Neural cell (in vitro differentiated cells): Measurements from ENCODE around the gene SCGB2A2. TPM values are rescaled to one million over a fixed set of nuclear protein-coding genes. Genes with fewer than 3 reads are reported as not detected.

Experiments used
- H2AFZ ChIP-seq: fragments of 200-600, 300-800 bp; sonication (generic), shearing (Covaris generic); 2 replicates; pipeline ENCODE4 v1.6.0; 2014; ENCODE audit warnings: low read depth, mild to moderate bottlenecking, antibody characterized with exemption, low read length, moderate library complexity
- H3F3A ChIP-seq: fragments of 200-600 bp; shearing (Covaris generic); 2 replicates; pipeline ENCODE4 v1.6.1; 2016; ENCODE audit warnings: mild to moderate bottlenecking, moderate library complexity, mixed read lengths, antibody characterized with exemption, low read length; ENCODE audit not compliant: insufficient read depth, poor library complexity, severe bottlenecking
- H3K27ac ChIP-seq: fragments of 200-600, 300-800 bp; sonication (generic), shearing (Covaris generic); 2 replicates; pipeline ENCODE4 v1.5.1; 2014; ENCODE audit warnings: mild to moderate bottlenecking, low read length, moderate library complexity
- H3K27me3 ChIP-seq: fragments of 300-800, 200-600 bp; sonication (generic), shearing (Covaris generic); 2 replicates; pipeline ENCODE4 v1.6.0; 2014; ENCODE audit warnings: mild to moderate bottlenecking, low read depth, low read length, moderate library complexity; ENCODE audit not compliant: insufficient read depth
- H3K36me3 ChIP-seq: fragments of 300-800, 200-600 bp; sonication (generic), shearing (Covaris generic); 2 replicates; pipeline ENCODE4 v1.5.1; 2014; ENCODE audit warnings: mild to moderate bottlenecking, antibody characterized with exemption, low read length, moderate library complexity; ENCODE audit not compliant: insufficient read depth
- H3K4me2 ChIP-seq: fragments of 300-800, 200-600 bp; sonication (generic), shearing (Covaris generic); 2 replicates; pipeline ENCODE4 v1.6.0; 2014; ENCODE audit warnings: mild to moderate bottlenecking, low read length
- H3K4me3 ChIP-seq: fragments of 300-800, 200-600 bp; sonication (generic), shearing (Covaris generic); 2 replicates; pipeline ENCODE4 v1.5.1; 2014; ENCODE audit warnings: mild to moderate bottlenecking, low read length, moderate library complexity
- H3K79me2 ChIP-seq: fragments of 200-600 bp; shearing (Covaris generic); replicated peaks from 2 replicates; pipeline ENCODE4 v1.6.0; 2014; ENCODE audit warnings: mild to moderate bottlenecking, low read length, moderate library complexity; ENCODE audit not compliant: insufficient read depth
- H3K9ac ChIP-seq: fragments of 300-800, 200-600 bp; sonication (generic), shearing (Covaris generic); 2 replicates; pipeline ENCODE4 v1.6.1; 2016; ENCODE audit warnings: mild to moderate bottlenecking, low read length, mixed read lengths
- H3K9me2 ChIP-seq: fragments of 200-600 bp; shearing (Covaris generic); 2 replicates; pipeline ENCODE4 v1.6.1; 2016; ENCODE audit warnings: mild to moderate bottlenecking, low read length, mixed read lengths; ENCODE audit not compliant: insufficient read depth
- H3K9me3 ChIP-seq: fragments of 200-600, 300-800 bp; sonication (generic), shearing (Covaris generic); 2 replicates; pipeline ENCODE4 v1.6.1; 2016; ENCODE audit warnings: mild to moderate bottlenecking, mixed run types, low read length, moderate library complexity, mixed read lengths
- H4K20me1 ChIP-seq: fragments of 200-600 bp; shearing (Covaris generic); 2 replicates; pipeline ENCODE4 v1.6.1; 2016; ENCODE audit warnings: mild to moderate bottlenecking, mixed run types; ENCODE audit not compliant: insufficient read depth
- CTCF ChIP-seq: fragments of 450-650 bp; IDR thresholded peaks from 2 replicates; pipeline ENCODE4 v1.5.1; 2014; ENCODE audit warnings: antibody characterized with exemption, mild to moderate bottlenecking, moderate library complexity; ENCODE audit not compliant: poor library complexity, severe bottlenecking
- EP300 ChIP-seq: fragments of 450-650 bp; conservative IDR thresholded peaks from 2 replicates; pipeline ENCODE4 v1.6.1; 2014; ENCODE audit warnings: antibody characterized with exemption, mild to moderate bottlenecking, moderate library complexity; ENCODE audit not compliant: poor library complexity, severe bottlenecking
- EZH2 ChIP-seq: fragments of 200-600, 300-800 bp; shearing (Covaris generic), sonication (generic); IDR thresholded peaks from 2 replicates; pipeline ENCODE4 v1.6.1; 2014; ENCODE audit warnings: antibody characterized with exemption, low read length, borderline replicate concordance, mild to moderate bottlenecking; ENCODE audit not compliant: insufficient read depth, poor library complexity, severe bottlenecking
- MXI1 ChIP-seq: fragments of 450-650 bp; conservative IDR thresholded peaks from 2 replicates; pipeline ENCODE4 v1.6.1; 2014; ENCODE audit warnings: antibody characterized with exemption, mild to moderate bottlenecking; ENCODE audit not compliant: poor library complexity, severe bottlenecking
- POLR2AphosphoS5 ChIP-seq: IDR thresholded peaks from 2 replicates; pipeline ENCODE4 v1.6.1; 2012
- RAD21 ChIP-seq: fragments of 450-650 bp; conservative IDR thresholded peaks from 2 replicates; pipeline ENCODE4 v1.6.1; 2014; ENCODE audit warnings: antibody characterized with exemption, mild to moderate bottlenecking, moderate library complexity
- REST ChIP-seq: IDR thresholded peaks from 2 replicates; pipeline ENCODE4 v1.6.1; 2012; ENCODE audit warnings: borderline replicate concordance
- SMC3 ChIP-seq: fragments of 450-650 bp; conservative IDR thresholded peaks from 2 replicates; pipeline ENCODE4 v1.6.1; 2014; ENCODE audit warnings: antibody characterized with exemption, mild to moderate bottlenecking, moderate library complexity; ENCODE audit not compliant: poor library complexity
- TAF1 ChIP-seq: IDR thresholded peaks from 2 replicates; pipeline ENCODE4 v1.6.1; 2012; ENCODE audit warnings: low read depth
- polyA plus RNA-seq: library from polyadenylated mRNA; depleted of rRNA; stranded (reverse); fragments of >200 nt; gene quantifications from 2 replicates; pipeline ENCODE4 v1.2.3, GENCODE V29; 2014

SCGB2A2 gene
- polyA plus RNA-seq, 1 donor from 2014 or later, result not detected

- no peaks in the 10 kb centered on the region for H4K20me1 ChIP-seq
- H3K4me2 ChIP-seq, result no peak overlapping the region
- no peak overlapping the region for H2AFZ ChIP-seq
- no peaks in the 10 kb centered on the region for H3K79me2 ChIP-seq
- H3K4me3 ChIP-seq, result no peak overlapping the region
- TF ChIP-seq MXI1 (no peak), TAF1 (no peak), REST (no peak), SMC3 (no peak), POLR2AphosphoS5 (no peak), EP300 (no peak), RAD21 (no peak), CTCF (no peak)
- H3K9me2 ChIP-seq, result no peaks in the 10 kb centered on the region
- no peaks in the 10 kb centered on the region for H3K9me3 ChIP-seq
- no peaks in the 10 kb centered on the region for H3K36me3 ChIP-seq
- no peaks in the 10 kb centered on the region for H3F3A ChIP-seq
- no peaks in the 10 kb centered on the region for H3K27me3 ChIP-seq
- no peak overlapping the region for H3K9ac ChIP-seq
- no peak overlapping the region for H3K27ac ChIP-seq
Measured at GRCh38 chr11:62306227-62306626, 36.3 kb downstream of the SCGB2A2 start.

- Histone ChIP-seq H3K9me3 (no peaks in the 10 kb centered on the region), H2AFZ (no peak overlapping the region), H3K9ac (no peak overlapping the region), H3F3A (no peaks in the 10 kb centered on the region), H3K4me3 (no peak overlapping the region), H3K9me2 (no peaks in the 10 kb centered on the region), H4K20me1 (no peaks in the 10 kb centered on the region), H3K79me2 (no peaks in the 10 kb centered on the region), H3K27ac (no peak overlapping the region), H3K27me3 (no peaks in the 10 kb centered on the region), H3K4me2 (no peak overlapping the region), H3K36me3 (no peaks in the 10 kb centered on the region)
- TF ChIP-seq REST (no peak), POLR2AphosphoS5 (no peak), SMC3 (no peak), MXI1 (no peak), EP300 (no peak), TAF1 (no peak), RAD21 (no peak), CTCF (no peak), EZH2 (no peak)
Measured at GRCh38 chr11:62307950-62308349, 38.0 kb downstream of the SCGB2A2 start.
